Retinal pigment epithelial cell (primary cell): ENCODE measurements around the gene IL22RA1.

ENCODE experiments used
- DNase-seq: peaks from one replicate; pipeline ENCODE4 v3.0.0-alpha.2; 2010; ENCODE audit warnings: low read depth
- H3K4me3 ChIP-seq: 2 replicates; pipeline ENCODE4 v1.5.1; 2011; ENCODE audit warnings: mild to moderate bottlenecking, low read length, control low read depth, moderate library complexity
- TF ChIP-seq, protein P1 (sequence below): conservative IDR thresholded peaks from 2 replicates; pipeline ENCODE4 v1.5.1; 2011; ENCODE audit warnings: low read depth, low read length, control low read depth, inconsistent platforms

The IL22RA1 gene

DNA sequence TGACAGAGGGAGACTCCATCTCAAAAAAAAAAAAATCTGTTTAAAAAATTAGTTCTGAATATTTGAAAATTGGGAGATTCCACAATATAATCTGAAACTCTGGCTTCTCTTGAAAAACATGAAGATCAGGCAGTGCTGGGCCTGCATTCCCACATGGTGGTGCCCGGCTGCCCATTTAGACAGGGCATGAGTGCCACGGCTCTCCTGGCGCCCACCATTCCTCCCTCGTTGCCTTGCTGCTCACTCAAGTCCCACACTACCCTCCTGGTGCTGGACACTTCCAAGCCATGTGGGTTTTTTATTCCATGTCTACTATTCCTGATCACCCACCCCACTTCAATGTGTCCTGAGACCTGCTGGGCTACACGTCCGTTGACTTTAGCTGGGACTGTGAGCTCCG, 20.2 kb downstream of the IL22RA1 start:
- no peak overlapping the region for H3K4me3 ChIP-seq
- DNase-seq = no peak
- TF ChIP-seq, protein P1, sequence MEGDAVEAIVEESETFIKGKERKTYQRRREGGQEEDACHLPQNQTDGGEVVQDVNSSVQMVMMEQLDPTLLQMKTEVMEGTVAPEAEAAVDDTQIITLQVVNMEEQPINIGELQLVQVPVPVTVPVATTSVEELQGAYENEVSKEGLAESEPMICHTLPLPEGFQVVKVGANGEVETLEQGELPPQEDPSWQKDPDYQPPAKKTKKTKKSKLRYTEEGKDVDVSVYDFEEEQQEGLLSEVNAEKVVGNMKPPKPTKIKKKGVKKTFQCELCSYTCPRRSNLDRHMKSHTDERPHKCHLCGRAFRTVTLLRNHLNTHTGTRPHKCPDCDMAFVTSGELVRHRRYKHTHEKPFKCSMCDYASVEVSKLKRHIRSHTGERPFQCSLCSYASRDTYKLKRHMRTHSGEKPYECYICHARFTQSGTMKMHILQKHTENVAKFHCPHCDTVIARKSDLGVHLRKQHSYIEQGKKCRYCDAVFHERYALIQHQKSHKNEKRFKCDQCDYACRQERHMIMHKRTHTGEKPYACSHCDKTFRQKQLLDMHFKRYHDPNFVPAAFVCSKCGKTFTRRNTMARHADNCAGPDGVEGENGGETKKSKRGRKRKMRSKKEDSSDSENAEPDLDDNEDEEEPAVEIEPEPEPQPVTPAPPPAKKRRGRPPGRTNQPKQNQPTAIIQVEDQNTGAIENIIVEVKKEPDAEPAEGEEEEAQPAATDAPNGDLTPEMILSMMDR = no peak

DNA sequence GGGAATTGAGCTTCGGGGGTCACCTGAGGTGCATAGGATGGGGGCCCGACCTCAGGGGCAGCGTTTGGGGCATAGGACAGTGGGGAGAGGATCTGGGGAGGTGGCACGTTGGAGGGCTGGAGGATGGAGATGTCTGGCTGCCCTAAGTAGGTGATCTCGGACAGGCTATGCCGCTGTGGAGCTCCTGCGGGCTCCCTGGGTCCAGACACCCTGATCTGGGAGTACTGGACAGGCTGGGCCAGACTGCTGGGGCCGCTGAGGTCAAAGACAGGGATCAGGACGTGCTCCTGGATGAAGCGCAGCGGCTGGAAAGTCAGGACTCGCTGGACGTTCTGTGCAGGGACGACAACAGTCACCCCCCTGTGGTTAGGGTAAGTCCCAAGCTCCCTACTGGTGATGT, 21.5 kb downstream of the IL22RA1 start:
- TF ChIP-seq, protein P1 = no peak
- H3K4me3 ChIP-seq = no peak overlapping the region
- no peak for DNase-seq

DNA sequence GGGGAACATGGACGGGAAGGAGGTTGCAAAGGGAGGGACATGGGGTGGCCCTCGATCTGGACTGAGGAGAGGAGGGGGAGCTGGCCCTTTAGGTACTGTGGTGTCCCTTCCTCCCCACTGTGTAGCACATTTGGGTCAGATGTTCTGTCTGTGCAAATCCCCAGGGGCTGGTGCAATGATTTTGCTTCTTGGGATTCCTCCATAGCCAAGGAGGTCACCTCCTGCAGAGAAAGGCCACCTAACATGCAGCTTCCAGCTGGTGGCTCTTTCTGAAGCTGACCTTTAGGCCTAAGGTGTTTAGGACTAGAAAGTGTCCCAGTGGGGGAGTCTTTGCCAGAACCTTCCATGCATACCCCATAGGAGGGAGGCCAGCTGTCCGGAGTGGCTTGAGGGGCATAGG, 22.0 kb downstream of the IL22RA1 start:
- no peak for DNase-seq
- H3K4me3 ChIP-seq = no peak overlapping the region
- TF ChIP-seq, protein P1 = no peak

DNA sequence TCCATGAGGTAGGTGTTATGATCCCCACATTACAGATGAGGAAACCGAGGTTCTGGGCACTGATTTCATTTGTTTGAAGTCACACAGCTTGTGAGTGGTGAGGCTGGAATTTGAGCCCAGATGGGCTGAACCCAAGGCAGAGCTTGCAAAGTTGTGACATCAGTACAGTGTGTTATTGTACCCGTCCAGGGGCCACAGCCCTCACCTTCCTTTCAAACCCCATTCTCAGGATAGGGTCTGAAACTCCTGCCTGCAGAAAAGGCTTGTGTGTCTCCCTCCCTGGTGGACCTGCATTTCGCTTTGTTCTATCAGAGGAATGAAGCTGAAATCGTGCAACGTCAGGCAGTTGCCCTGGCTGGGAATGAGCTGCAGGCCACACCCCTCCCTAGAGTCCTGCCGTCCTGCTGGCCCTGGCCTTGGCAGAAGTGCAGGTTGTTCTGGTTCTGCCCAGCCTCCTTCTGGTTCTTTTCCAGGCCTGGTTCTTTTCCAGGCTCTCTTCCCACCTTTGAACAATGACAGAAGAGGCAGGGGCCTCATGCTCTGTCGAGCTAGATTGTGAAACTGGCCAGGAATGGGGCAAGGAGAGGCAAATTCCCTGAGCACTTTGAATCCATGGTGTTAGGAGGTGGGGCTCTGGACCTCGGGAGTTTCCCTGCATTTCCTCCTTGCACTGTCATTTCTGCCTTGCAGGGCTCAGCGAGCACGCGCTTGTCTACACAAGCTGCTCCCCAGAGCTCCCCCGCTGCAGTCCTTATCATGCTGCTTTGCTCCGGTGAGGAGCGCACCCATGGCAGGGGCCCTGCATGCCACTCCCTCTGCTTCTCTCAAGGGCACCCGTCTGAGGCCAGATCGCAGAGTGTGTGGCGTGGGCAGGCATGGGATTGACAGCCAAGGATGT, 22.8 kb downstream of the IL22RA1 start:
- TF ChIP-seq, protein P1 = no peak
- H3K4me3 ChIP-seq = no peak overlapping the region
- no peak for DNase-seq

DNA sequence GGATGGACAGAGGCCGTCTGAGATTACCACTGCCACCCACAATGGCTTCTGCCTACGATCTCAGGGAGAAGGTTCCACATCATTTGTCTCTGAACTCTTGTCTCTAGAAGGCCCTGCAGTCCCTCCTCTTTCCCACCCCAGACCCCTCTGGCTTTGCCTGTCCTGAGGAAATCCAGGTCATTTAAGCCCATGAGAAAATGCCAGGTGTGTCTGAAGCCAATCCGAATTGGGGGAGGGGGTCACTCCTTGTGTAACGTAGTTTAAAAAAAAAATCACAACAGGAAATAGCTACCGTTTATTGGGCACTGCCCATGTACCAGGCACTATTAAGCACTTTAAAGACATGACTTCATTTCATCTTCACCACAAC, 23.5 kb downstream of the IL22RA1 start:
- no peak overlapping the region for H3K4me3 ChIP-seq
- TF ChIP-seq, protein P1 = no peak
- DNase-seq = no peak

DNA sequence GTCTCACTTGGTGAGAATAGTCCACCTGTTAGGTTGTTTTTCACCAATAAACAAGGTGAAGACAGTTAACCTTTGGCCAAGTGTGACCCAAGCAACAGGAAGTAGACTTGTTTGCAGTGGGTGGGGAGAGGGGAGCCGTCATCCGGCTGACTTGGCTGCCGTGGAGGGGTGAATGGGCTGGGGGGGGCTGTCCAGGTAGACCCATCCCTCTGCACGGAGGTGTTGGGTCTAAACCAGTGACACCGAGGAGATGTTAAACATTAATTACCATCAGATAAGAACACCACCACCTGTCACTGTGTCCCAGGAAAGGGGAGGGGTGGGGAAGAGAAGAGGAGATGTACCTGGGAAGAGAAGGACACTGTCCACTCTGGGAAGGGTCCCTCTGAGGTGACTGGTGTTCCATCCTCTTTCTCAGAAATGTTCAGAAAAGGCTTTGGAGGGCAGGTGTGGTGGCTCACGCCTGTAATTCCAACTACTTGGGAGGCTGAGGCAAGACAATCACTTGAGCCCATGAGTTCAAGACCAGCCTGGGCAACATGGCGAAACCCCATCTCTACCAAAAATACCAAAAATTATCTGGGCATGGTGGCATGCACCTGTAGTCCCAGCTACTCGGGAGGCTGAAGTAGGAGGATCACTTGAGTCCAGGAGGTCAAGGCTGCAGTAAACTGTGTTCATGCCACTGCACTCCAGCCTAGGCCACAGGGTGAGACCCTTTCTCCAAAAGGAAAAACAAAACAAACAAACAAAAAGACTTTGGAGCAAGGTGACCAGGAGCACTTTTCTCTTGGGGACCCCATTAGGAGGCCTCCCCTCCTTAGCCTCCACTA, 24.3 kb downstream of the IL22RA1 start:
- H3K4me3 ChIP-seq = no peak overlapping the region
- TF ChIP-seq, protein P1 = no peak
- no peak for DNase-seq
